ENCODE results near the gene MCM10. TPM values are rescaled to one million over a fixed set of nuclear protein-coding genes. Genes with fewer than 3 reads are reported as not detected.

MCM10 gene
- total and polyA plus RNA-seq, 2 donors (not counting 3 experiments of a cell fraction or from before 2014, with no cell fraction given) = 3.3 to 31.6 TPM

DNA sequence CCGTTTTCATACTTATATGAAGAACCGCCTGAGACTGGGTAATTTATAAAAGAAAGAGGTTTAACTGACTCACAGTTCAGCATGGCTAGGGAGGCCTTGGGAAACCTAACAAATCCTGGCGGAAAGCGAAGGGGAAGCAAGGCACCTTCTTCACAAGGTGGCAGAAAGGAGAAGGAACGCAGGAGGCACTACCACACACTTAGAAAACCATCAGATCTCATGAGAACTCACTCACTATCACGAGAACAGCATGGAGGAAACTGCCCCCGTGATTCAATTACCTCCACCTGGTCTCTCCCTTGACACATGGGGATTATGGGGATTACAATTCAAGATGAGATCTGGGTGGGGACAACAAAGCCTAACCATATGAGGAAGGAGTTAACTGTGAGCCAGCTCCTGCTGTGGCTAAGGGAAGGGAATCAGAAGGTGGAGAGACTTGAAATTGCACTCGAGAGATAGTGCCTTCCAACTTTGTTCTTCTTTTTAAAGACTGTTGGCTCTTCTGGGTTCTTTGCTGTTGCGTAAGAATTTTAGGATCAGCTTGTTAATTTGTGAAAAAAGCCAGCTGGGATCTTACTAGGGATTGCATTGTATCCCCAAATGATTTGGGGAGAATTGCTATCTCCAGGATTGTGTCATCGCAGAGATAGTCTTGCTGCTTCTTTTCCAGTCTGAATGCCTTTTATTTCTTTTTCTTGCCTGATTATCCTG lies 40.4 kb upstream of the MCM10 start:
- TF ChIP-seq MYC (IDR thresholded peaks at IDR 0.05; ENCODE audit: low read depth, low read length) (no peak), JUN (IDR thresholded peaks at IDR 0.05; ENCODE audit: borderline replicate concordance, insufficient read depth, insufficient read length, low read depth) (no peak), GATA2 (IDR thresholded peaks at IDR 0.05; ENCODE audit: insufficient read depth, insufficient read length, low read depth, low read length) (no peak)
- TF ChIP-seq, protein P1, sequence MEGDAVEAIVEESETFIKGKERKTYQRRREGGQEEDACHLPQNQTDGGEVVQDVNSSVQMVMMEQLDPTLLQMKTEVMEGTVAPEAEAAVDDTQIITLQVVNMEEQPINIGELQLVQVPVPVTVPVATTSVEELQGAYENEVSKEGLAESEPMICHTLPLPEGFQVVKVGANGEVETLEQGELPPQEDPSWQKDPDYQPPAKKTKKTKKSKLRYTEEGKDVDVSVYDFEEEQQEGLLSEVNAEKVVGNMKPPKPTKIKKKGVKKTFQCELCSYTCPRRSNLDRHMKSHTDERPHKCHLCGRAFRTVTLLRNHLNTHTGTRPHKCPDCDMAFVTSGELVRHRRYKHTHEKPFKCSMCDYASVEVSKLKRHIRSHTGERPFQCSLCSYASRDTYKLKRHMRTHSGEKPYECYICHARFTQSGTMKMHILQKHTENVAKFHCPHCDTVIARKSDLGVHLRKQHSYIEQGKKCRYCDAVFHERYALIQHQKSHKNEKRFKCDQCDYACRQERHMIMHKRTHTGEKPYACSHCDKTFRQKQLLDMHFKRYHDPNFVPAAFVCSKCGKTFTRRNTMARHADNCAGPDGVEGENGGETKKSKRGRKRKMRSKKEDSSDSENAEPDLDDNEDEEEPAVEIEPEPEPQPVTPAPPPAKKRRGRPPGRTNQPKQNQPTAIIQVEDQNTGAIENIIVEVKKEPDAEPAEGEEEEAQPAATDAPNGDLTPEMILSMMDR (IDR thresholded peaks at IDR 0.05; ENCODE audit: extremely low read depth in 1 of 2, insufficient read depth in 1 of 2, low read depth in 1 of 2, low read length in 2 of 2) = no peak
- no peak for DNase-seq (ENCODE audit: low read depth, low spot score)
- Histone ChIP-seq H2AFZ (ENCODE audit: low read depth, low read length) (no peak overlapping the region), H4K20me1 (replicated peaks; ENCODE audit: control insufficient read depth, extremely low read depth, insufficient read depth, low read length) (no peaks in the 10 kb centered on the region), H3K36me3 (ENCODE audit: control insufficient read depth in 2 of 2, extremely low read depth in 1 of 2, insufficient read depth in 2 of 2, low read length in 2 of 2) (peaks cover 12 to 33% of the 10 kb centered on the region in 2 experiments), H3K27ac (ENCODE audit: insufficient read depth, low read depth, low read length) (no peak overlapping the region), H3K4me1 (ENCODE audit: control insufficient read depth, extremely low read depth, insufficient read depth, low read length) (no peaks in the 10 kb centered on the region), H3K9ac (replicated peaks; ENCODE audit: extremely low read depth, insufficient read depth, low read length) (no peak overlapping the region), H3K4me2 (ENCODE audit: insufficient read depth, low read length) (no peak overlapping the region), H3K9me1 (replicated peaks; ENCODE audit: control insufficient read depth, extremely low read depth, insufficient read depth, low read length) (no peaks in the 10 kb centered on the region), H3K27me3 (ENCODE audit: control insufficient read depth in 2 of 2, insufficient read depth in 2 of 2, low read length in 2 of 2) (no peaks in the 10 kb centered on the region), H3K4me3 (replicated peaks in 1 of 3; ENCODE audit: insufficient read depth in 1 of 3, low read depth in 1 of 3, low read length in 3 of 3) (no peak overlapping the region), H3K9me3 (replicated peaks; ENCODE audit: control insufficient read depth, insufficient read depth, low read length) (no peaks in the 10 kb centered on the region), H3K79me2 (ENCODE audit: control insufficient read depth, insufficient read depth, low read length) (no peaks in the 10 kb centered on the region)
- POLR2A ChIA-PET = no interaction called here
- no TSS peak for BruUV-seq (replicated peaks)
- dilution Hi-C loops (cut with MboI; ENCODE audit: extremely low pct_ligation_motif_present, low sequenced_read_pairs) = no loop called here
- CTCF ChIA-PET = no interaction called here
- intact Hi-C loops (cut with micrococcal nuclease) = no loop called here
- FAIRE-seq = no peak

DNA sequence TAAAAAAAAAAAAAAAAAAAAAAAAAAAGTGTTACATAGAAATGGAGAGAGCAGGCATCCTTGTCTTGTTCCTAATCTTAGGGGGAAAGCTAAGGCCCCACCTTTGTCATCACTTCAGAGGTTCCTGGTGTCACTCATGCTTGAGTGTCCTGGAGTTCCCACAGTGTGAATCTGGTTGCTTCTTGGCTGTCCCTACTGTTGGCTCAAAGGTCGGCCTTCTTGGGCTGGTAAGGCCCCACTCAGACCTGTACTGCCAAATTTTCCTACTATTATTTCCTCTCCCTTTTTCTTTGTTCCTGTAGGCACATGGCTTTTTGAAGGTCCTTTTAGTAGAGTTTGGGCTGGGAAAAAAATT lies 39.9 kb upstream of the MCM10 start:
- TF ChIP-seq POLR2AphosphoS5 (IDR thresholded peaks at IDR 0.05; ENCODE audit: insufficient read depth, low read depth, low read length) (no peak), JUN (IDR thresholded peaks at IDR 0.05; ENCODE audit: borderline replicate concordance, insufficient read depth, insufficient read length, low read depth) (no peak)
- ChIA-PET CTCF (no interaction called here), POLR2A (no interaction called here)
- H3K27me3 ChIP-seq (ENCODE audit: control insufficient read depth in 2 of 2, insufficient read depth in 2 of 2, low read length in 2 of 2) = no peaks in the 10 kb centered on the region
- no peak overlapping the region for H3K9ac ChIP-seq (replicated peaks; ENCODE audit: extremely low read depth, insufficient read depth, low read length)
- H3K4me2 ChIP-seq (ENCODE audit: insufficient read depth, low read length) = no peak overlapping the region
- intact Hi-C loops (cut with micrococcal nuclease) (no loop called here), dilution Hi-C loops (cut with MboI; ENCODE audit: extremely low pct_ligation_motif_present, low sequenced_read_pairs) (no loop called here)
- FAIRE-seq (no peak), DNase-seq (ENCODE audit: low read depth, low spot score) (no peak)
- BruUV-seq (replicated peaks) = no TSS peak
- no peaks in the 10 kb centered on the region for H3K79me2 ChIP-seq (ENCODE audit: control insufficient read depth, insufficient read depth, low read length)
- no peak overlapping the region for H3K27ac ChIP-seq (ENCODE audit: insufficient read depth, low read depth, low read length)
- H3K4me1 ChIP-seq (ENCODE audit: control insufficient read depth, extremely low read depth, insufficient read depth, low read length) = no peaks in the 10 kb centered on the region
- H3K4me3 ChIP-seq (replicated peaks in 1 of 3; ENCODE audit: insufficient read depth in 1 of 3, low read depth in 1 of 3, low read length in 3 of 3) = no peak overlapping the region
- H3K9me3 ChIP-seq (replicated peaks; ENCODE audit: control insufficient read depth, insufficient read depth, low read length) = no peaks in the 10 kb centered on the region
- no peaks in the 10 kb centered on the region for H3K9me1 ChIP-seq (replicated peaks; ENCODE audit: control insufficient read depth, extremely low read depth, insufficient read depth, low read length)
- no peak overlapping the region for H2AFZ ChIP-seq (ENCODE audit: low read depth, low read length)
- H4K20me1 ChIP-seq (replicated peaks; ENCODE audit: control insufficient read depth, extremely low read depth, insufficient read depth, low read length) = no peaks in the 10 kb centered on the region
- H3K36me3 ChIP-seq (ENCODE audit: control insufficient read depth in 2 of 2, extremely low read depth in 1 of 2, insufficient read depth in 2 of 2, low read length in 2 of 2) = peaks cover 12 to 30% of the 10 kb centered on the region in 2 experiments

Data from endothelial cell of umbilical vein (primary cell).